Stimulated activated naive CD8-positive, alpha-beta T cell treated with anti-CD3 and anti-CD28 coated beads, Interleukin-15, Interleukin-2, amounts not matched to agents 100 ng/mL and 50 ng/mL, for 24 hours (primary cell): ENCODE results near the gene CD14.
"Not testable (repeated sequence)": the region's sequence is repeated elsewhere in the genome, so short reads cannot be mapped to it uniquely, and the experiment has no call there.

Experiments used
- H3K27ac Mint-ChIP-seq: one replicate; pipeline ENCODE4 v1.8.0; 2021; ENCODE audit warnings: mild to moderate bottlenecking, mixed read lengths
- H3K27me3 Mint-ChIP-seq: one replicate; pipeline ENCODE4 v1.8.0; 2021; ENCODE audit warnings: mixed read lengths
- H3K36me3 Mint-ChIP-seq: one replicate; pipeline ENCODE4 v1.8.0; 2021; ENCODE audit warnings: low read depth, mixed read lengths
- H3K4me1 Mint-ChIP-seq: one replicate; pipeline ENCODE4 v1.8.0; 2021; ENCODE audit warnings: low read depth, mixed read lengths
- H3K4me3 Mint-ChIP-seq: one replicate; pipeline ENCODE4 v1.8.0; 2021; ENCODE audit warnings: mild to moderate bottlenecking, mixed read lengths
- H3K9me3 Mint-ChIP-seq: one replicate; pipeline ENCODE4 v1.8.0; 2021; ENCODE audit warnings: mixed read lengths

Gene CD14

GRCh38 chr5:140624886-140625285, 8.1 kb downstream of the CD14 start:
- not testable (repeated sequence) for H3K4me3 Mint-ChIP-seq, H3K4me1 Mint-ChIP-seq, H3K27ac Mint-ChIP-seq, H3K36me3 Mint-ChIP-seq, H3K9me3 Mint-ChIP-seq
- H3K27me3 Mint-ChIP-seq = peaks cover 25% of the 10 kb centered on the region

GRCh38 chr5:140623061-140623460, 9.9 kb downstream of the CD14 start:
- not testable (repeated sequence) for H3K9me3 Mint-ChIP-seq, H3K36me3 Mint-ChIP-seq, H3K4me3 Mint-ChIP-seq, H3K4me1 Mint-ChIP-seq, H3K27ac Mint-ChIP-seq
- H3K27me3 Mint-ChIP-seq = peaks cover 26% of the 10 kb centered on the region

GRCh38 chr5:140622301-140622700, 10.7 kb downstream of the CD14 start:
- Mint-ChIP-seq H3K27me3 (peaks cover 25% of the 10 kb centered on the region), H3K4me3 (no peak overlapping the region), H3K9me3 (no peaks in the 10 kb centered on the region), H3K27ac (no peak overlapping the region), H3K4me1 (no peaks in the 10 kb centered on the region), H3K36me3 (no peaks in the 10 kb centered on the region)

- Mint-ChIP-seq H3K9me3 (no peaks in the 10 kb centered on the region), H3K4me3 (no peak overlapping the region), H3K27me3 (peaks cover 17% of the 10 kb centered on the region), H3K36me3 (no peaks in the 10 kb centered on the region), H3K4me1 (peaks cover 16% of the 10 kb centered on the region), H3K27ac (no peak overlapping the region)
Observed at GRCh38 chr5:140611020-140611521, 21.9 kb downstream of the CD14 start.

GRCh38 chr5:140609126-140609525, 23.8 kb downstream of the CD14 start:
- Mint-ChIP-seq H3K27ac (no peak overlapping the region), H3K4me3 (no peak overlapping the region), H3K27me3 (peaks cover 20% of the 10 kb centered on the region), H3K9me3 (no peaks in the 10 kb centered on the region), H3K4me1 (peaks cover 16% of the 10 kb centered on the region), H3K36me3 (no peaks in the 10 kb centered on the region)

GRCh38 chr5:140608722-140609121, 24.3 kb downstream of the CD14 start:
- Mint-ChIP-seq H3K4me3 (no peak overlapping the region), H3K27ac (no peak overlapping the region)

GRCh38 chr5:140607031-140607430, 25.9 kb downstream of the CD14 start:
- Mint-ChIP-seq H3K4me3 (no peak overlapping the region), H3K27me3 (peaks cover 12% of the 10 kb centered on the region), H3K27ac (no peak overlapping the region), H3K9me3 (no peaks in the 10 kb centered on the region), H3K4me1 (peaks cover 9% of the 10 kb centered on the region), H3K36me3 (no peaks in the 10 kb centered on the region)

More at GRCh38 chr5:140608722-140609121, 24.3 kb downstream of the CD14 start:
- Mint-ChIP-seq H3K36me3 (no peaks in the 10 kb centered on the region), H3K9me3 (no peaks in the 10 kb centered on the region), H3K4me1 (peaks cover 16% of the 10 kb centered on the region), H3K27me3 (peaks cover 20% of the 10 kb centered on the region)

GRCh38 chr5:140605879-140606278, 27.1 kb downstream of the CD14 start:
- Mint-ChIP-seq H3K9me3 (no peaks in the 10 kb centered on the region), H3K4me1 (no peaks in the 10 kb centered on the region), H3K27me3 (peaks cover 6% of the 10 kb centered on the region), H3K36me3 (no peaks in the 10 kb centered on the region), H3K4me3 (no peak overlapping the region), H3K27ac (no peak overlapping the region)

- no peak overlapping the region for H3K4me3 Mint-ChIP-seq
- H3K27ac Mint-ChIP-seq = no peak overlapping the region
- no peaks in the 10 kb centered on the region for H3K4me1 Mint-ChIP-seq
Observed at GRCh38 chr5:140603734-140604133, 29.2 kb downstream of the CD14 start.

GRCh38 chr5:140603446-140603698, 29.6 kb downstream of the CD14 start:
- H3K27ac Mint-ChIP-seq, H3K27me3 Mint-ChIP-seq, H3K36me3 Mint-ChIP-seq, H3K4me3 Mint-ChIP-seq, H3K9me3 Mint-ChIP-seq, H3K4me1 Mint-ChIP-seq: not testable (repeated sequence)

More at GRCh38 chr5:140603734-140604133, 29.2 kb downstream of the CD14 start:
- peaks cover 9% of the 10 kb centered on the region for H3K27me3 Mint-ChIP-seq
- no peaks in the 10 kb centered on the region for H3K9me3 Mint-ChIP-seq
- no peaks in the 10 kb centered on the region for H3K36me3 Mint-ChIP-seq

- no peak overlapping the region for H3K4me3 Mint-ChIP-seq
- H3K4me1 Mint-ChIP-seq = no peaks in the 10 kb centered on the region
- no peaks in the 10 kb centered on the region for H3K9me3 Mint-ChIP-seq
- H3K27ac Mint-ChIP-seq = no peak overlapping the region
- no peaks in the 10 kb centered on the region for H3K36me3 Mint-ChIP-seq
- peaks cover 7% of the 10 kb centered on the region for H3K27me3 Mint-ChIP-seq
Observed at GRCh38 chr5:140602147-140602546, 30.8 kb downstream of the CD14 start.

GRCh38 chr5:140600096-140600495, 32.9 kb downstream of the CD14 start:
- H3K9me3 Mint-ChIP-seq = no peaks in the 10 kb centered on the region
- H3K4me3 Mint-ChIP-seq = no peak overlapping the region
- peaks cover 6% of the 10 kb centered on the region for H3K27me3 Mint-ChIP-seq
- H3K36me3 Mint-ChIP-seq = no peaks in the 10 kb centered on the region
- H3K27ac Mint-ChIP-seq = no peak overlapping the region
- peaks cover 5% of the 10 kb centered on the region for H3K4me1 Mint-ChIP-seq

GRCh38 chr5:140598836-140599235, 34.1 kb downstream of the CD14 start:
- Mint-ChIP-seq H3K9me3 (no peaks in the 10 kb centered on the region), H3K27me3 (peaks cover 3% of the 10 kb centered on the region), H3K4me1 (peaks cover 5% of the 10 kb centered on the region), H3K27ac (no peak overlapping the region), H3K4me3 (no peak overlapping the region), H3K36me3 (no peaks in the 10 kb centered on the region)

GRCh38 chr5:140596321-140596741, 36.6 kb downstream of the CD14 start:
- Mint-ChIP-seq H3K4me3 (no peak overlapping the region), H3K9me3 (no peaks in the 10 kb centered on the region), H3K27me3 (peaks cover 3% of the 10 kb centered on the region), H3K36me3 (no peaks in the 10 kb centered on the region), H3K4me1 (peaks cover 5% of the 10 kb centered on the region), H3K27ac (no peak overlapping the region)

GRCh38 chr5:140595538-140596300, 37.3 kb downstream of the CD14 start:
- no peaks in the 10 kb centered on the region for H3K36me3 Mint-ChIP-seq
- no peaks in the 10 kb centered on the region for H3K9me3 Mint-ChIP-seq
- H3K27me3 Mint-ChIP-seq = peaks cover 3% of the 10 kb centered on the region
- H3K4me1 Mint-ChIP-seq = peaks cover 5% of the 10 kb centered on the region
- no peak overlapping the region for H3K4me3 Mint-ChIP-seq
- H3K27ac Mint-ChIP-seq = peak overlapping the region; percentile 6

GRCh38 chr5:140594169-140594568, 38.8 kb downstream of the CD14 start:
- Mint-ChIP-seq H3K4me1 (peaks cover 5% of the 10 kb centered on the region), H3K27me3 (peaks cover 3% of the 10 kb centered on the region), H3K27ac (no peak overlapping the region), H3K9me3 (no peaks in the 10 kb centered on the region), H3K36me3 (no peaks in the 10 kb centered on the region), H3K4me3 (no peak overlapping the region)
